Ishikawa (cell line): ENCODE measurements around the gene KCNK3.

Source experiments
- CEBPB ChIP-seq: IDR thresholded peaks from 2 replicates; pipeline ENCODE4 v1.6.1; 2012
- CREB1 ChIP-seq: IDR thresholded peaks from 2 replicates; pipeline ENCODE4 v1.6.1; 2012; ENCODE audit warnings: low read depth
- EGR1 ChIP-seq: IDR thresholded peaks from 2 replicates; pipeline ENCODE4 v1.6.1; 2012
- EP300 ChIP-seq: IDR thresholded peaks from 2 replicates; pipeline ENCODE4 v1.6.1; 2012; ENCODE audit warnings: borderline replicate concordance
- FOXM1 ChIP-seq: IDR thresholded peaks from 2 replicates; pipeline ENCODE4 v1.6.1; 2012; ENCODE audit warnings: low read depth, borderline replicate concordance
- NFIC ChIP-seq: IDR thresholded peaks from 2 replicates; pipeline ENCODE4 v1.6.1; 2012
- RAD21 ChIP-seq: IDR thresholded peaks from 2 replicates; pipeline ENCODE4 v1.6.1; 2012; ENCODE audit warnings: low read depth
- TAF1 ChIP-seq: IDR thresholded peaks from 2 replicates; pipeline ENCODE4 v1.6.1; 2012; ENCODE audit warnings: low read depth, mild to moderate bottlenecking
- TCF12 ChIP-seq: IDR thresholded peaks from 2 replicates; pipeline ENCODE4 v1.6.1; 2012; ENCODE audit warnings: low read depth
- TEAD4 ChIP-seq: IDR thresholded peaks from 2 replicates; pipeline ENCODE4 v1.6.1; 2012
- YY1 ChIP-seq: IDR thresholded peaks from 2 replicates; pipeline ENCODE4 v1.6.1; 2012; ENCODE audit warnings: low read depth
- ZBTB7A ChIP-seq: IDR thresholded peaks from 2 replicates; pipeline ENCODE4 v1.6.1; 2012; ENCODE audit warnings: low read depth
- TF ChIP-seq, protein P1 (sequence below): IDR thresholded peaks from 2 replicates; pipeline ENCODE4 v1.6.1; 2012
- TF ChIP-seq, protein P2 (sequence below): IDR thresholded peaks from 2 replicates; pipeline ENCODE4 v1.6.1; 2012
- TF ChIP-seq, protein P3 (sequence below): IDR thresholded peaks from 2 replicates; pipeline ENCODE4 v1.6.1; 2012; ENCODE audit warnings: low read depth, mild to moderate bottlenecking

KCNK3 gene

DNA sequence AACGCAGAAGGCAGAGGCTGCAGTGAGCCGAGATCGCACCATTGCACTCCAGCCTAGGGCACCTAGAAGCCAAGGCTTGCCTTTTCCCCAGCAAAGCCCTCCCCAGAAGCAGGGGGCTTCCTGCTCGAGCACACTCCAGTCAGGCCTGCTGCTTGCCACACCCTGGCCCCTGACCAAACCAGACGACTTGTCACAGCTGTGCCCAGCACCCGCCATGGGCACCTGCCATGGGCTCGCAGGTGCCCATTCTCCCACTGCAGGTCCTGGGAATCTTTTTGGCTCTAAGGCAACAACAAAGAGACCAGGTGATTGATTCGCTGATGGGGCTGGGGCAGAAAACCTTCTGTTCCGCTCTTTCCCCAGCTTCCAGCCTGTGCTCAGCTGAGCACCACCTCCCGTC lies 4.9 kb downstream of the KCNK3 start:
- TF ChIP-seq, protein P1, sequence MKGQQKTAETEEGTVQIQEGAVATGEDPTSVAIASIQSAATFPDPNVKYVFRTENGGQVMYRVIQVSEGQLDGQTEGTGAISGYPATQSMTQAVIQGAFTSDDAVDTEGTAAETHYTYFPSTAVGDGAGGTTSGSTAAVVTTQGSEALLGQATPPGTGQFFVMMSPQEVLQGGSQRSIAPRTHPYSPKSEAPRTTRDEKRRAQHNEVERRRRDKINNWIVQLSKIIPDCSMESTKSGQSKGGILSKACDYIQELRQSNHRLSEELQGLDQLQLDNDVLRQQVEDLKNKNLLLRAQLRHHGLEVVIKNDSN: no peak
- no peak for TF ChIP-seq EP300
- TF ChIP-seq TEAD4: no peak
- TF ChIP-seq FOXM1: no peak
- no peak for TF ChIP-seq ZBTB7A
- TF ChIP-seq, protein P2, sequence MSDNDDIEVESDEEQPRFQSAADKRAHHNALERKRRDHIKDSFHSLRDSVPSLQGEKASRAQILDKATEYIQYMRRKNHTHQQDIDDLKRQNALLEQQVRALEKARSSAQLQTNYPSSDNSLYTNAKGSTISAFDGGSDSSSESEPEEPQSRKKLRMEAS: no peak

DNA sequence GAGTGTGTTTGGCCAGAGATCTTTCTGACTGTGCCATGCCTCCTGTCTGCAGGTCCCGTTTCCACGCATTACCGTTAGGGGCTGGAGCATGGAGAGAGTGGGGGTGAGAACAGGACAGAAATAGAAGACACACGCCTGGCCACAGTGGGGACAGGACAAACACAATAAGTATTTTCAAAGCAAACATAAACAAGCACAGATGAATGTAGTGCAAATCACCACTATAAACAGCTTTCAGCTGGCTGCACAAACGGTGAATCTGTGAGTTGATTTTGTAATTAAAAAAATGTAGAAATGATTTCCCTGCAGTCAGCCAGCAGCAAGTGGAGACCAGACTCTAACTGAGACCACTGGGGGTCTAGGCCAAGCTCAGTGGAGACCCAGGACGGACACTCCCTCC lies 6.8 kb downstream of the KCNK3 start:
- TF ChIP-seq FOXM1: no peak
- no peak for TF ChIP-seq TCF12
- TF ChIP-seq RAD21: no peak
- no peak for TF ChIP-seq EP300
- no peak for TF ChIP-seq EGR1

DNA sequence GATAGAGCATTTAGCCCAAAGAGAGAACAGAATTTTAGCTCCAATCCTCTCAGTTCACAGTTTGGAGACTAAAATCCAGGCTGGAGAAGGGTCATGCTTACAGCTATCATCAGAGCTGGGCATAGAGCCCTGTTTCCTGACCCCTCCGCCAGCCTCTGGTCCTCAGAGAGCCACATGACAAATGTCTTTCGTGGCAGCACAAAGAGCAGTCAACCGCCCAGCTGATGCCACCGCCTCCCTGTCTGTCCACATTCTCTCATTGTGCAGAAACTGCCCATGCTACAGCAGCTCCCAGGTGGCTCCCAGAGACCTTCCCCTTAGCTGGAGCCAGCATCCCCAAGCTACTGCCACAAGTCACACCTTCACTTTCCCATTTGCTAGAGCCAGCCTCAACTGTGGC lies 7.6 kb downstream of the KCNK3 start:
- TF ChIP-seq, protein P1: no peak
- TF ChIP-seq FOXM1 (no peak), NFIC (no peak), RAD21 (no peak)

DNA sequence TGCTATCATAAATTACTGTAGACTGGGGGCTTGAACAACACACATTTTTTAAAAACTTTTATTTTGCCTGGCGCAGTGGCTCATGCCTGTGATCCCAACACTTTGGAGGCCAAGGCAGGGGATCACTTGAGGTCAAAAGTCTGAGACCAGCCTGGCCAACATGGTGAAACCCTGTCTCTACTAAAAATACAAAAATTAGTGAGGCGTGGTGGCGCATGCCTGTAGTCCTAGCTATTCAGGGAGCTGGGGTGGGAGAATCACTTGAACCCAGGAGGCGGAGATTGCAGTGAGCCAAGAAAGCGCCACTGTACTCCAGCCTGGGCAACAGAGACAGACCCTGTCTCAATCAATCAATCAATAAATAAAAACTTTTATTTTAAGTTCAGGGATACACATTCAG lies 9.1 kb downstream of the KCNK3 start:
- TF ChIP-seq CREB1 (no peak), EP300 (no peak), RAD21 (no peak), NFIC (no peak), ZBTB7A (no peak), TCF12 (no peak), FOXM1 (no peak), YY1 (no peak), TEAD4 (no peak), EGR1 (no peak), TAF1 (no peak)
- TF ChIP-seq, protein P2: no peak
- TF ChIP-seq, protein P3, sequence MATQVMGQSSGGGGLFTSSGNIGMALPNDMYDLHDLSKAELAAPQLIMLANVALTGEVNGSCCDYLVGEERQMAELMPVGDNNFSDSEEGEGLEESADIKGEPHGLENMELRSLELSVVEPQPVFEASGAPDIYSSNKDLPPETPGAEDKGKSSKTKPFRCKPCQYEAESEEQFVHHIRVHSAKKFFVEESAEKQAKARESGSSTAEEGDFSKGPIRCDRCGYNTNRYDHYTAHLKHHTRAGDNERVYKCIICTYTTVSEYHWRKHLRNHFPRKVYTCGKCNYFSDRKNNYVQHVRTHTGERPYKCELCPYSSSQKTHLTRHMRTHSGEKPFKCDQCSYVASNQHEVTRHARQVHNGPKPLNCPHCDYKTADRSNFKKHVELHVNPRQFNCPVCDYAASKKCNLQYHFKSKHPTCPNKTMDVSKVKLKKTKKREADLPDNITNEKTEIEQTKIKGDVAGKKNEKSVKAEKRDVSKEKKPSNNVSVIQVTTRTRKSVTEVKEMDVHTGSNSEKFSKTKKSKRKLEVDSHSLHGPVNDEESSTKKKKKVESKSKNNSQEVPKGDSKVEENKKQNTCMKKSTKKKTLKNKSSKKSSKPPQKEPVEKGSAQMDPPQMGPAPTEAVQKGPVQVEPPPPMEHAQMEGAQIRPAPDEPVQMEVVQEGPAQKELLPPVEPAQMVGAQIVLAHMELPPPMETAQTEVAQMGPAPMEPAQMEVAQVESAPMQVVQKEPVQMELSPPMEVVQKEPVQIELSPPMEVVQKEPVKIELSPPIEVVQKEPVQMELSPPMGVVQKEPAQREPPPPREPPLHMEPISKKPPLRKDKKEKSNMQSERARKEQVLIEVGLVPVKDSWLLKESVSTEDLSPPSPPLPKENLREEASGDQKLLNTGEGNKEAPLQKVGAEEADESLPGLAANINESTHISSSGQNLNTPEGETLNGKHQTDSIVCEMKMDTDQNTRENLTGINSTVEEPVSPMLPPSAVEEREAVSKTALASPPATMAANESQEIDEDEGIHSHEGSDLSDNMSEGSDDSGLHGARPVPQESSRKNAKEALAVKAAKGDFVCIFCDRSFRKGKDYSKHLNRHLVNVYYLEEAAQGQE: no peak

DNA sequence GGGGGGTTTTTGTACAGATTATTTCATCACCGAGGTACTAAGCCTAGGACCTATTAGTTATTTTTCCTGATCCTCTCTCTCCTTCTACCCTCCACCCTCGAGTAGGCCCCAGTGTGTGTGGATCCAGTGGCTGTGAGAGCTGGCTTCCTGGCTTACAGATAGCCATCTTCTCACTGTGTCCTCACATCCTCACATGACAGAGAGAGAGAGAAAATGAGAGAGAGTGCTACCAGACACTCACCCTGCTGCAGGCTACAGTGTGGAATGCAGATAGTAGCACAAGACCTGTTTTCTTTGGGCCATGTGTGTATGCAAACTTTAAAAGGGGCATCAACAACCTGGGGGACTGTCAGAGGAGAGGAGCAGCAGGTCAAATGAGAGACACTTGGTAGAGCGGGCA lies 9.5 kb downstream of the KCNK3 start:
- TF ChIP-seq RAD21 (no peak), EGR1 (no peak), TEAD4 (no peak), YY1 (no peak), CREB1 (no peak), NFIC (no peak), FOXM1 (no peak), ZBTB7A (no peak), TAF1 (no peak), EP300 (no peak)
- TF ChIP-seq, protein P1: no peak

DNA sequence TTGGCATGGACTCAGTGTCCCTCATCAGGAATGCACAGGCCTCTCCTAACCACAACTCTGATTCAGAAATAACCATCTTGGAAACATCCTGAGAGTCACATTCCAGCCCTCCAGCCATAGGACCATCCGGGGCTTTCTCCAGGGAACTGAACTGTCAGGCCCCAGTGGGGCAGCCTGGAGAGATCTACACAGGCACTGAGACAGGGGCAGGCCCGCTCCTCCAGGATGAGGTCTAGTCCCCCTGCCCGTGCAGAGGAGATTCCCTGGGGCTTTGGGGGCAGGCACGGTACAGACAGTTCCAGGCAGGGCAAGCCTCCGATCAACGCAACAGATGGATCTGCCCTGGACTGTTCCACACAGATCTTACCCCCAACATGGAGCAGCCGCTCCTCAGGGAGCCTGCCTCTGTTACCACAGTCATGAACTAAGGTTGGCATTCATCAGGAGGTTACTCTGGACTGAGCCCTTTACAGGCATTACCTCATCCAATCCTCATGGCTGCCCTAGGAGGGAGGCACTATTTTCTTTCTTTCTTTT lies 12.0 kb downstream of the KCNK3 start:
- TF ChIP-seq YY1: no peak
- no peak for TF ChIP-seq CEBPB
- TF ChIP-seq, protein P3: no peak
- TF ChIP-seq, protein P2: no peak
- TF ChIP-seq TEAD4: no peak
- TF ChIP-seq FOXM1: no peak
- TF ChIP-seq CREB1: no peak
- TF ChIP-seq EP300: no peak
- no peak for TF ChIP-seq NFIC
- TF ChIP-seq, protein P1: no peak
- no peak for TF ChIP-seq TCF12
- no peak for TF ChIP-seq ZBTB7A
- no peak for TF ChIP-seq EGR1
- TF ChIP-seq TAF1: no peak
- no peak for TF ChIP-seq RAD21
